GM12873 (cell line): ENCODE measurements around the gene NTNG1.

Source experiments
- TF ChIP-seq, protein P1 (sequence below): IDR thresholded peaks from 2 replicates; pipeline ENCODE4 v1.5.1; 2012; ENCODE audit warnings: low read depth, mild to moderate bottlenecking, moderate library complexity, low read length, control low read depth; ENCODE audit not compliant: insufficient read depth; ENCODE audit errors: missing control alignments

The NTNG1 gene

GRCh38 chr1:107276247-107276646 is 135.4 kb downstream of the NTNG1 start:
- TF ChIP-seq, protein P1, sequence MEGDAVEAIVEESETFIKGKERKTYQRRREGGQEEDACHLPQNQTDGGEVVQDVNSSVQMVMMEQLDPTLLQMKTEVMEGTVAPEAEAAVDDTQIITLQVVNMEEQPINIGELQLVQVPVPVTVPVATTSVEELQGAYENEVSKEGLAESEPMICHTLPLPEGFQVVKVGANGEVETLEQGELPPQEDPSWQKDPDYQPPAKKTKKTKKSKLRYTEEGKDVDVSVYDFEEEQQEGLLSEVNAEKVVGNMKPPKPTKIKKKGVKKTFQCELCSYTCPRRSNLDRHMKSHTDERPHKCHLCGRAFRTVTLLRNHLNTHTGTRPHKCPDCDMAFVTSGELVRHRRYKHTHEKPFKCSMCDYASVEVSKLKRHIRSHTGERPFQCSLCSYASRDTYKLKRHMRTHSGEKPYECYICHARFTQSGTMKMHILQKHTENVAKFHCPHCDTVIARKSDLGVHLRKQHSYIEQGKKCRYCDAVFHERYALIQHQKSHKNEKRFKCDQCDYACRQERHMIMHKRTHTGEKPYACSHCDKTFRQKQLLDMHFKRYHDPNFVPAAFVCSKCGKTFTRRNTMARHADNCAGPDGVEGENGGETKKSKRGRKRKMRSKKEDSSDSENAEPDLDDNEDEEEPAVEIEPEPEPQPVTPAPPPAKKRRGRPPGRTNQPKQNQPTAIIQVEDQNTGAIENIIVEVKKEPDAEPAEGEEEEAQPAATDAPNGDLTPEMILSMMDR: no peak

DNA sequence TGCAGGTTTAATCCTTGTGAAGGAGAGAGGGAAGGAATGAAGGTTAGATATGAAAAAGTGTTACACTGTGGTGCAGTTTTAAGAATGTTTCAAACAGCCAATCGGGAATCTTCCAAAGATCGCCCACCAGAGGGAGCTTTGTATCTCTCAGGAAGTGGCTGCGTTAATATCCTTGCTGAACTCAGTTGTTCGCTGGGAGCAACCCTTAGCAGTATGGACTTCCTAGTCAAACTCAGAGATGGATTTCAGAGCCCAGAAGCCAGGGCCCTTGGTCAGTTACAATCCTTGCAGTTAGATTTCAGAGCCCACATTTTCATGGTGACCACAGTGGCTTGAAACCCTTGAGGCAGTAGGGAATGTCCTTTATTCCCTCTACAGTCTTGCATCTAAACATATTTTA is 136.2 kb downstream of the NTNG1 start:
- TF ChIP-seq, protein P1: peak; percentile 59

- TF ChIP-seq, protein P1: no peak
These were observed 145.3 kb downstream of the NTNG1 start for GRCh38 chr1:107286125-107286524.

DNA sequence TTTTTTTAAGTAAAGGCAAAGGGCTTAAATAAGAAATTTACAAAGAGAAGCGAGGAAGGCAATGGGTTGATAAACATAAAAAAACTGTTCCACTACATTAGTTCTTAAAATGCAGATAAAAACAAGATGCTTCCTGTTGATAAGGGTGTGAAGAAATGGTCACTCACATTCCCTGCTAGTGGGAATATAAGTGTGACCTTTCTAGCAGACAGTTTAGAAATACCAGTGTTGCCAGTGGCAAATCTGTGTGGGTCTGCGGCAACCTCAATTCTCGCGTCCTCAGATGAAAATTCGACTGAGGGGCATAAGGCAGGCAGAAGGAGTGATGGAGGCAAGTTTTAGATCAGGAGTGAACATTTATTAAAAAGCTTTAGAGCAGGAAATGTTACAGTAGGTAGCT is 151.1 kb downstream of the NTNG1 start:
- TF ChIP-seq, protein P1: no peak

GRCh38 chr1:107293901-107294613 is 153.2 kb downstream of the NTNG1 start:
- TF ChIP-seq, protein P1: no peak

DNA sequence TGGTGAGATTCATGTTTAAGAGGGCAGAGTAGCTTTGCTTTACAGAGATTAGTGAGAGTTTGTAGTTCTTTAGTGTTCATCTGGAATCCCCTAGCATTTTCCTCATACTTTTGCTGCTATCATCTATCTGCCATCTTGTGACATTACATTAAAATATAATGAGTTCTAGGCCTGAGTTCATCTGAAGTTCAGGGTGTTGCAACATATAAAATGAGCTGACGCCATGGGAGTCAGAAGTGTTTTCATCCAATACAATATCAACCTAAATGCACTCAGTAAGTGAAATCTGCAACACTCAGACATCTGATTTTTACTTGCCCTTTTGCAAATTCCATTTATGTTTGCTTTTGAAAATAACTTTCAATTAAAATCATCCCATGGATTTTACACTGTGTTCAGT is 153.8 kb downstream of the NTNG1 start:
- TF ChIP-seq, protein P1: no peak

DNA sequence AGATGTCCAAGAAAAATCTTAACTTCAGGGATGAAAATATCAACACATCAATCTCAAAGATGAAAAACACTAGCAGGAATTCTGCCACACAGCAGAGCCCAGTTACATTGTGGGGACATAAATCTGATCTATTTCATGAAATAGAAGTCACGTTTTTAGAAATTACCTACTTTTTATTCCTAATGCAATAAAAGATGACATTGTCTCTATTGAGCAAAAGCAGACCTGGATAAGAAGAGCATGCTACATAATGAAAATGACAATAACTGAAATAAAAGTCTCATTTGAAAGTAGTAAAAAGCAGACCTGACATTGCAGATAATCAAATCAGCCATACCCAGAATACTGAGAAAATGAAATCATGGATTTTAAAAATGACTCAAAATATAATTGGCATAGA is 156.8 kb downstream of the NTNG1 start:
- TF ChIP-seq, protein P1: no peak
